HEK293T (cell line): Measurements from ENCODE around the gene IST1.

Experiments used
- ELF4 ChIP-seq: fragments of 450-650 bp; IDR thresholded peaks from 2 replicates; pipeline ENCODE4 v1.6.1; 2017; ENCODE audit warnings: antibody characterized with exemption
- FOXM1 ChIP-seq: fragments of 450-650 bp; IDR thresholded peaks from 2 replicates; pipeline ENCODE4 v1.6.1; 2017; ENCODE audit warnings: mild to moderate bottlenecking, borderline replicate concordance
- NFRKB ChIP-seq: fragments of 450-650 bp; IDR thresholded peaks from 2 replicates; pipeline ENCODE4 v1.6.1; 2016; ENCODE audit warnings: mild to moderate bottlenecking, moderate library complexity
- SP1 ChIP-seq: fragments of 450-650 bp; IDR thresholded peaks from 2 replicates; pipeline ENCODE4 v1.6.1; 2017
- ZNF384 ChIP-seq: fragments of 450-650 bp; IDR thresholded peaks from 2 replicates; pipeline ENCODE4 v1.6.1; 2016

DNA sequence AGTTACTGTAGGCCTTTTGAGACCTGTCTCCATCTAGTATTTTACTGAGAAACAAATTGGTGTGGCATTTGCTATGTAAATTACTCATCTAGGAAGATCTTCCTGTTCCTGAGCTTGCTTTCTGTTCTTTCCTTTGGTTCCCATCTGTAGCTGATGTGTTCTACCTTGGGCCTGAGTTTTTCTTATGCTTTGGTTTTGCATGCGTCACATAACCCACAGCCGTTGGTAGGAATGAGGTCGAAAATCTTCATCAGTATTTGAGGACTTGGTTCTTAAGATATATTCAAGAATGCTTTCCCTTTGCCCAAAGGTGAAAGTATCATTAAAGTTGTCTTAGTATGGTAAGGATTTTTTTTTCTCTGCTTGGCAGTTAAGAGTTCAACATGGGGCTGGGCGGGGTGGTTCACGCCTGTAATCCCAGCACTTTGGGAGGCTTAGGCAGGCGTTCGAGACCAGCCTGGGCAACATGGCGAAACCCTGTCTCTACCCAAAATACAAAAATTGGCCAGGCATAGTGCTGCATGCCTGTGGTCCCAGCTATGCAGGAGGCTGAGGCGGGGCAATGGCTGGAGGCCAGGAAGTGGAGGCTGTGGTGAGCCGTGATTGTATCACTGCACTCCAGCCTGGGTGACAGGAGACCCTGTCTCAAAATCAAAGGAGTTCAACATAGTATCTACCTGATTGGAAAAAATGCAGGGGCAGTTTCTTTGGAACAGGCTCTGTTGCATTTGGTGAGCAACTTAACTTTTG, 28.8 kb downstream of the IST1 start:
- TF ChIP-seq ELF4 (no peak), FOXM1 (no peak), SP1 (no peak), ZNF384 (no peak), NFRKB (no peak)
